Measurements from ENCODE around the gene UBAC2.

UBAC2 gene

GRCh38 chr13:99269627-99270241 is 69.1 kb downstream of the UBAC2 start:
- Histone ChIP-seq H3K4me1 (ENCODE audit: control extremely low read depth in 1 of 4, control insufficient read depth in 4 of 4, insufficient read depth in 4 of 4, low read length in 3 of 4) (peaks cover 3 to 26% (median 11%) of the 10 kb centered on the region in 4 experiments), H3K27me3 (replicated peaks in 2 of 5; ENCODE audit: control insufficient read depth in 4 of 5, insufficient read depth in 5 of 5, low read length in 4 of 5) (no peaks in the 10 kb centered on the region), H3K36me3 (ENCODE audit: control insufficient read depth in 4 of 4, insufficient read depth in 4 of 4, low read length in 3 of 4) (peaks cover 0 to 25% (median 7%) of the 10 kb centered on the region in 4 experiments), H3K9me3 (ENCODE audit: control extremely low read depth in 1 of 5, control insufficient read depth in 4 of 5, insufficient read depth in 2 of 5, low read depth in 1 of 5, low read length in 4 of 5) (peaks cover 0 to 5% (median 4%) of the 10 kb centered on the region in 5 experiments), H3K27ac (ENCODE audit: insufficient read depth in 1 of 2, low read depth in 1 of 2, low read length in 2 of 2, poor library complexity in 1 of 2, severe bottlenecking in 2 of 2) (peak overlapping the region in 1 of 2 experiments; percentile 3), H3K4me3 (ENCODE audit: control insufficient read depth in 1 of 7, extremely low read depth in 1 of 7, insufficient read depth in 4 of 7, low read depth in 2 of 7, low read length in 6 of 7) (no peak overlapping the region)
- peak; percentile 76 to 86 (median 86) for DNase-seq
- WGBS (ENCODE audit: insufficient coverage) = no CpG with 5 or more reads among the region's 3 CpGs
- ChIA-PET POLR2A (interaction anchor here (0.6 to 2.4 kb wide), 4 partner anchors 13 to 167 kb away, joined by 3 to 12 read pairs (median 3); no protein-coding TSS in a partner anchor), CTCF (interaction anchor here (0.8 to 10.8 kb wide), 58 partner anchors 9 to 1245 kb away, joined by 3 to 196 read pairs (median 6); partner anchors contain the start of genes GPR18, GPR183 and UBAC2)

GRCh38 chr13:99270518-99270917 is 69.9 kb downstream of the UBAC2 start:
- Histone ChIP-seq H3K9me3 (ENCODE audit: control extremely low read depth in 1 of 5, control insufficient read depth in 4 of 5, insufficient read depth in 2 of 5, low read depth in 1 of 5, low read length in 4 of 5) (peaks cover 0 to 5% (median 4%) of the 10 kb centered on the region in 5 experiments), H3K27me3 (replicated peaks in 2 of 5; ENCODE audit: control insufficient read depth in 4 of 5, insufficient read depth in 5 of 5, low read length in 4 of 5) (no peaks in the 10 kb centered on the region), H3K4me3 (ENCODE audit: control insufficient read depth in 1 of 7, extremely low read depth in 1 of 7, insufficient read depth in 4 of 7, low read depth in 2 of 7, low read length in 6 of 7) (no peak overlapping the region), H3K36me3 (ENCODE audit: control insufficient read depth in 4 of 4, insufficient read depth in 4 of 4, low read length in 3 of 4) (peaks cover 0 to 19% (median 7%) of the 10 kb centered on the region in 4 experiments), H3K27ac (ENCODE audit: insufficient read depth in 1 of 2, low read depth in 1 of 2, low read length in 2 of 2, poor library complexity in 1 of 2, severe bottlenecking in 2 of 2) (no peak overlapping the region), H3K4me1 (ENCODE audit: control extremely low read depth in 1 of 4, control insufficient read depth in 4 of 4, insufficient read depth in 4 of 4, low read length in 3 of 4) (peaks cover 3 to 25% (median 17%) of the 10 kb centered on the region in 4 experiments)
- ChIA-PET POLR2A (interaction anchor here (1.3 kb wide), 1 partner anchor 86 kb away, joined by 3 read pairs; no protein-coding TSS in a partner anchor), CTCF (interaction anchor here (0.7 to 10.8 kb wide), 46 partner anchors 10 to 1244 kb away, joined by 3 to 196 read pairs (median 6); partner anchors contain the start of genes GPR183 and UBAC2)
- peak in 1 of 3 donors; percentile 48 for DNase-seq
- 75% methylated on average over 1 of the region's 2 CpGs for WGBS (ENCODE audit: insufficient coverage)

GRCh38 chr13:99271249-99271648 is 70.6 kb downstream of the UBAC2 start:
- H3K4me1 ChIP-seq (ENCODE audit: control extremely low read depth in 1 of 4, control insufficient read depth in 4 of 4, insufficient read depth in 4 of 4, low read length in 3 of 4) = peaks cover 5 to 33% (median 21%) of the 10 kb centered on the region in 4 experiments
- no peaks in the 10 kb centered on the region for H3K27me3 ChIP-seq (replicated peaks in 2 of 5; ENCODE audit: control insufficient read depth in 4 of 5, insufficient read depth in 5 of 5, low read length in 4 of 5)
- H3K27ac ChIP-seq (ENCODE audit: insufficient read depth in 1 of 2, low read depth in 1 of 2, low read length in 2 of 2, poor library complexity in 1 of 2, severe bottlenecking in 2 of 2) = no peak overlapping the region
- peaks cover 0 to 21% (median 7%) of the 10 kb centered on the region in 4 experiments for H3K36me3 ChIP-seq (ENCODE audit: control insufficient read depth in 4 of 4, insufficient read depth in 4 of 4, low read length in 3 of 4)
- ChIA-PET CTCF (interaction anchor here (0.7 to 10.8 kb wide), 25 partner anchors 9 to 232 kb away, joined by 3 to 196 read pairs (median 6); partner anchors contain the start of gene UBAC2), POLR2A (no interaction called here)
- no peak overlapping the region for H3K4me3 ChIP-seq (ENCODE audit: control insufficient read depth in 1 of 7, extremely low read depth in 1 of 7, insufficient read depth in 4 of 7, low read depth in 2 of 7, low read length in 6 of 7)
- no peak for DNase-seq
- H3K9me3 ChIP-seq (ENCODE audit: control extremely low read depth in 1 of 5, control insufficient read depth in 4 of 5, insufficient read depth in 2 of 5, low read depth in 1 of 5, low read length in 4 of 5) = peaks cover 0 to 5% (median 4%) of the 10 kb centered on the region in 5 experiments
- WGBS (ENCODE audit: insufficient coverage) = 100% methylated on average over 1 of the region's 3 CpGs

- 100% methylated on average over 2 of the region's 2 CpGs for WGBS (ENCODE audit: insufficient coverage)
- no peak overlapping the region for H3K4me3 ChIP-seq (ENCODE audit: control insufficient read depth in 1 of 7, extremely low read depth in 1 of 7, insufficient read depth in 4 of 7, low read depth in 2 of 7, low read length in 6 of 7)
- H3K27ac ChIP-seq (ENCODE audit: insufficient read depth in 1 of 2, low read depth in 1 of 2, low read length in 2 of 2, poor library complexity in 1 of 2, severe bottlenecking in 2 of 2) = no peak overlapping the region
- H3K36me3 ChIP-seq (ENCODE audit: control insufficient read depth in 4 of 4, insufficient read depth in 4 of 4, low read length in 3 of 4) = peaks cover 0 to 19% (median 7%) of the 10 kb centered on the region in 4 experiments
- H3K9me3 ChIP-seq (ENCODE audit: control extremely low read depth in 1 of 5, control insufficient read depth in 4 of 5, insufficient read depth in 2 of 5, low read depth in 1 of 5, low read length in 4 of 5) = peaks cover 0 to 5% (median 4%) of the 10 kb centered on the region in 5 experiments
- no peak for DNase-seq
- CTCF ChIA-PET = interaction anchor here (1.4 to 10.8 kb wide), 9 partner anchors 8 to 169 kb away, joined by 3 to 196 read pairs (median 47); no protein-coding TSS in a partner anchor
- peaks cover 8 to 43% (median 27%) of the 10 kb centered on the region in 4 experiments for H3K4me1 ChIP-seq (ENCODE audit: control extremely low read depth in 1 of 4, control insufficient read depth in 4 of 4, insufficient read depth in 4 of 4, low read length in 3 of 4)
- POLR2A ChIA-PET = interaction anchor here (0.6 kb wide), 1 partner anchor 31 kb away, joined by 3 read pairs; no protein-coding TSS in a partner anchor
- no peaks in the 10 kb centered on the region for H3K27me3 ChIP-seq (replicated peaks in 2 of 5; ENCODE audit: control insufficient read depth in 4 of 5, insufficient read depth in 5 of 5, low read length in 4 of 5)
Observed at GRCh38 chr13:99272481-99272880, 71.8 kb downstream of the UBAC2 start.

GRCh38 chr13:99273128-99273527 is 72.5 kb downstream of the UBAC2 start:
- ChIA-PET POLR2A (no interaction called here), CTCF (interaction anchor here (0.6 to 10.8 kb wide), 10 partner anchors 9 to 169 kb away, joined by 3 to 196 read pairs (median 10); no protein-coding TSS in a partner anchor)
- Histone ChIP-seq H3K27me3 (replicated peaks in 2 of 5; ENCODE audit: control insufficient read depth in 4 of 5, insufficient read depth in 5 of 5, low read length in 4 of 5) (no peaks in the 10 kb centered on the region), H3K4me3 (ENCODE audit: control insufficient read depth in 1 of 7, extremely low read depth in 1 of 7, insufficient read depth in 4 of 7, low read depth in 2 of 7, low read length in 6 of 7) (no peak overlapping the region), H3K27ac (ENCODE audit: insufficient read depth in 1 of 2, low read depth in 1 of 2, low read length in 2 of 2, poor library complexity in 1 of 2, severe bottlenecking in 2 of 2) (no peak overlapping the region), H3K4me1 (ENCODE audit: control extremely low read depth in 1 of 4, control insufficient read depth in 4 of 4, insufficient read depth in 4 of 4, low read length in 3 of 4) (peaks cover 14 to 49% (median 32%) of the 10 kb centered on the region in 4 experiments), H3K9me3 (ENCODE audit: control extremely low read depth in 1 of 5, control insufficient read depth in 4 of 5, insufficient read depth in 2 of 5, low read depth in 1 of 5, low read length in 4 of 5) (peaks cover 0 to 5% (median 4%) of the 10 kb centered on the region in 5 experiments), H3K36me3 (ENCODE audit: control insufficient read depth in 4 of 4, insufficient read depth in 4 of 4, low read length in 3 of 4) (peaks cover 0 to 14% (median 4%) of the 10 kb centered on the region in 4 experiments)
- 100% methylated on average over 1 of the region's 2 CpGs for whole genome bisulfite sequencing (ENCODE audit: insufficient coverage)
- no peak for DNase-seq

- Histone ChIP-seq H3K36me3 (ENCODE audit: control insufficient read depth in 4 of 4, insufficient read depth in 4 of 4, low read length in 3 of 4) (peaks cover 0 to 12% (median 3%) of the 10 kb centered on the region in 4 experiments), H3K27ac (ENCODE audit: insufficient read depth in 1 of 2, low read depth in 1 of 2, low read length in 2 of 2, poor library complexity in 1 of 2, severe bottlenecking in 2 of 2) (no peak overlapping the region), H3K27me3 (replicated peaks in 2 of 5; ENCODE audit: control insufficient read depth in 4 of 5, insufficient read depth in 5 of 5, low read length in 4 of 5) (no peaks in the 10 kb centered on the region), H3K9me3 (ENCODE audit: control extremely low read depth in 1 of 5, control insufficient read depth in 4 of 5, insufficient read depth in 2 of 5, low read depth in 1 of 5, low read length in 4 of 5) (peaks cover 0 to 5% (median 4%) of the 10 kb centered on the region in 5 experiments), H3K4me3 (ENCODE audit: control insufficient read depth in 1 of 7, extremely low read depth in 1 of 7, insufficient read depth in 4 of 7, low read depth in 2 of 7, low read length in 6 of 7) (no peak overlapping the region), H3K4me1 (ENCODE audit: control extremely low read depth in 1 of 4, control insufficient read depth in 4 of 4, insufficient read depth in 4 of 4, low read length in 3 of 4) (peaks cover 34 to 66% (median 49%) of the 10 kb centered on the region in 4 experiments)
- CTCF ChIA-PET = interaction anchor here (0.8 to 3.0 kb wide), 9 partner anchors 9 to 167 kb away, joined by 3 to 30 read pairs (median 7); no protein-coding TSS in a partner anchor
- WGBS (ENCODE audit: insufficient coverage) = no CpG with 5 or more reads among the region's 1 CpG
- POLR2A ChIA-PET = no interaction called here
- peak in 2 of 3 donors; percentile 64 to 71 for DNase-seq
Observed at GRCh38 chr13:99275093-99275469, 74.4 kb downstream of the UBAC2 start.

Data from common myeloid progenitor, CD34-positive (primary cell).